ENCODE results near the gene FES. TPM values are rescaled to one million over a fixed set of nuclear protein-coding genes. Genes with fewer than 3 reads are reported as not detected.
A peak's percentile ranks its signal among the peaks of the same experiment; 100 is the strongest.

The FES gene
- total and polyA plus RNA-seq, 7 donors, result 4.9 to 35.5 (median 28.0) TPM

- Histone ChIP-seq H3K4me1 (peaks cover 0 to 41% (median 35%) of the 10 kb centered on the region in 4 donors), H3K9me3 (no peaks in the 10 kb centered on the region), H3K27ac (peak overlapping the region; percentile 87 to 92 (median 90)), H3K36me3 (peaks cover 22 to 50% (median 37%) of the 10 kb centered on the region in 4 donors), H3K4me3 (peak overlapping the region; percentile 36 to 71 (median 54)), H3K27me3 (no peaks in the 10 kb centered on the region)
- 63 to 64% methylated on average over 7 of the region's 7 CpGs for whole genome bisulfite sequencing, 2 donors
- no peak for DNase-seq
- intact Hi-C loops (cut with DNase I), result loop anchor here (10.0 kb wide), 2 partner anchors 349 to 569 kb away; no protein-coding TSS in a partner anchor
- no peak for TF ChIP-seq POLR2AphosphoS5 (IDR thresholded peaks at IDR 0.05)
- no peak for TF ChIP-seq POLR2A (IDR thresholded peaks at IDR 0.05)
- no peak for TF ChIP-seq CTCF (IDR thresholded peaks at IDR 0.05)
- no peak for TF ChIP-seq EP300 (IDR thresholded peaks at IDR 0.05)
Measured at GRCh38 chr15:90883526-90883975, 753 bp upstream of the FES start.

DNA sequence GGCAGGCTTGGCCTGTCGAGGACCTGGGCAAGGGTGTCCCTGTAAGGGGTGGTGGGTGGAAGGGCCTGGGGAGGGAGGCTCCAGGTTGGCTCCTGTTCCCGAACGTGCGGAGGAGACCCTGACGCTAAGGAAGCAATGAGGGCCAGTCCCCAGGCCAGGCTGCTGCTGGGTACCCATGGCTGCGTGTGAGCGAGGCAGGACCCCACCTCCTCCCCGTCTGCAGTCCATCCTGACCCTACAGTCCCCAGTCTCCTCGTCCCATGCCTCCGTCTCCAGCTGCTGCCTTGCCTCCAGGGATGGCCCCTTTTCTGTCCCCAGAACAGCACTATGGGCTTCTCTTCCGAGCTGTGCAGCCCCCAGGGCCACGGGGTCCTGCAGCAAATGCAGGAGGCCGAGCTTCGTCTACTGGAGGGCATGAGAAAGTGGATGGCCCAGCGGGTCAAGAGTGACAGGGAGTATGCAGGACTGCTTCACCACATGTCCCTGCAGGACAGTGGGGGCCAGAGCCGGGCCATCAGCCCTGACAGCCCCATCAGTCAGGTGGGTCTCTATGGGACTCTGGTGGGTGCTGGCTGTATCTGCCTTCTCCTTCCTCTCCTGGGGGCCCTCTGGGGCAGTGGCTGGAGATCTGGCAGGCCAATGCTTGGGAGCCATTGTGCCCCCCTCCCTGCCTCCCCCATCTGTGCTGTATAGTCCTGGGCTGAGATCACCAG, 571 bp downstream of the FES start:
- Histone ChIP-seq H3K27ac (peak overlapping the region; percentile 87 to 92 (median 90)), H3K4me1 (peaks cover 0 to 41% (median 35%) of the 10 kb centered on the region in 4 donors), H3K4me3 (peak overlapping the region; percentile 36 to 71 (median 54)), H3K36me3 (peaks cover 14 to 44% (median 30%) of the 10 kb centered on the region in 4 donors), H3K27me3 (no peaks in the 10 kb centered on the region), H3K9me3 (no peaks in the 10 kb centered on the region)
- intact Hi-C loops (cut with DNase I), result loop anchor here (2.0 to 10.0 kb wide), 3 partner anchors 168 to 570 kb away; partner anchors contain the start of gene BLM
- TF ChIP-seq POLR2AphosphoS5 (IDR thresholded peaks at IDR 0.05) (no peak), CTCF (IDR thresholded peaks at IDR 0.05) (no peak), POLR2A (IDR thresholded peaks at IDR 0.05) (no peak), EP300 (IDR thresholded peaks at IDR 0.05) (no peak)
- DNase-seq, result no peak
- WGBS, 2 donors, result 44 to 72% methylated on average over 16 of the region's 16 CpGs

- TF ChIP-seq POLR2AphosphoS5 (IDR thresholded peaks at IDR 0.05) (no peak), CTCF (IDR thresholded peaks at IDR 0.05) (peak; percentile 95 to 98 (median 96)), EP300 (IDR thresholded peaks at IDR 0.05) (no peak), POLR2A (IDR thresholded peaks at IDR 0.05) (no peak)
- Histone ChIP-seq H3K9me3 (no peaks in the 10 kb centered on the region), H3K27ac (peak overlapping the region; percentile 87 to 92 (median 90)), H3K4me3 (peak overlapping the region in 3 of 4 donors; percentile 54 to 71 (median 54)), H3K36me3 (peaks cover 16 to 44% (median 27%) of the 10 kb centered on the region in 4 donors), H3K27me3 (no peaks in the 10 kb centered on the region), H3K4me1 (peaks cover 0 to 41% (median 35%) of the 10 kb centered on the region in 4 donors)
- peak; percentile 89 for DNase-seq
- 44 to 71% methylated on average over 23 of the region's 23 CpGs for WGBS, 2 donors
- intact Hi-C loops (cut with DNase I), result loop anchor here (1.0 to 10.0 kb wide), 4 partner anchors 169 to 571 kb away; partner anchors contain the start of gene BLM
Measured at GRCh38 chr15:90885432-90886290, 1.4 kb downstream of the FES start.

DNA sequence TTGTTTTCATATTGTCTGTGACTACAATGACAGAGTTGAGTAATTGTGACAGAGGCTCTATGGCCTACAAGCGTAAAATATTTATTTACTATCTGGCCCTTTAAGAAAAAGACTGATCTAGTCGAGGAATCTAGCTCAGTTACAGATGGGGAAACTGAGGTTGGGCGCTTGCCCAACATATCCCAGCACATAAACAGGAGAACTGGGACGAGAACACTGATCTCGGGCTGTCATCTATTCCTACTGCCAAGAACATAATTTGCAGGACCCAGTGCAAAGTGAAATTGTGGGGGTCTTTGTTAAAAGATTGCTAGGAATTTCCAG, 1.9 kb downstream of the FES start:
- no peaks in the 10 kb centered on the region for H3K27me3 ChIP-seq
- DNase-seq, result no peak
- intact Hi-C loops (cut with DNase I), result loop anchor here (1.0 to 10.0 kb wide), 3 partner anchors 238 to 571 kb away; no protein-coding TSS in a partner anchor
- TF ChIP-seq POLR2AphosphoS5 (IDR thresholded peaks at IDR 0.05), result no peak
- no peak for TF ChIP-seq POLR2A (IDR thresholded peaks at IDR 0.05)
- TF ChIP-seq CTCF (IDR thresholded peaks at IDR 0.05), result no peak
- TF ChIP-seq EP300 (IDR thresholded peaks at IDR 0.05), result no peak
- peak overlapping the region in 1 of 4 donors; percentile 71 for H3K4me3 ChIP-seq
- WGBS, 2 donors, result 15 to 42% methylated on average over 5 of the region's 5 CpGs
- H3K36me3 ChIP-seq, result peaks cover 16 to 44% (median 25%) of the 10 kb centered on the region in 4 donors
- H3K4me1 ChIP-seq, result peaks cover 0 to 41% (median 35%) of the 10 kb centered on the region in 4 donors
- H3K27ac ChIP-seq, result peak overlapping the region in 3 of 4 donors; percentile 90 to 92 (median 90)
- H3K9me3 ChIP-seq, result no peaks in the 10 kb centered on the region
